DOHH2 (cell line): ENCODE results near the gene APOE.

Source experiments
- H3F3A ChIP-seq: fragments of 200-600 bp; sonication (generic), shearing (Covaris generic); 2 replicates; pipeline ENCODE4 v1.6.0; 2016; ENCODE audit warnings: antibody characterized with exemption, mild to moderate bottlenecking; ENCODE audit not compliant: control insufficient read depth, insufficient read depth
- H3K27ac ChIP-seq: fragments of 200-600 bp; sonication (generic); 2 replicates; pipeline ENCODE4 v1.5.1; 2014; ENCODE audit warnings: low read depth, mild to moderate bottlenecking, low read length, moderate library complexity
- H3K27me3 ChIP-seq: fragments of 200-600 bp; sonication (generic); 2 replicates; pipeline ENCODE4 v1.6.1; 2014; ENCODE audit warnings: mild to moderate bottlenecking, low read length, mixed read lengths; ENCODE audit not compliant: control insufficient read depth
- H3K36me3 ChIP-seq: fragments of 200-600 bp; sonication (generic); 2 replicates; pipeline ENCODE4 v1.6.1; 2014; ENCODE audit warnings: mild to moderate bottlenecking, low read length, moderate library complexity, mixed read lengths; ENCODE audit not compliant: control insufficient read depth
- H3K4me1 ChIP-seq: fragments of 200-600 bp; sonication (generic); 2 replicates; pipeline ENCODE4 v1.6.1; 2014; ENCODE audit warnings: mild to moderate bottlenecking, low read length, mixed read lengths; ENCODE audit not compliant: control insufficient read depth
- H3K4me2 ChIP-seq: fragments of 200-600 bp; sonication (generic); 2 replicates; pipeline ENCODE4 v1.6.0; 2014; ENCODE audit warnings: mild to moderate bottlenecking, low read length, moderate library complexity
- H3K4me3 ChIP-seq: fragments of 200-600 bp; sonication (generic); 2 replicates; pipeline ENCODE4 v1.5.1; 2014; ENCODE audit warnings: mild to moderate bottlenecking, low read length, mixed read lengths
- H3K79me2 ChIP-seq: fragments of 200-600 bp; sonication (generic); 2 replicates; pipeline ENCODE4 v1.6.1; 2014; ENCODE audit warnings: mild to moderate bottlenecking, low read length, mixed read lengths; ENCODE audit not compliant: control insufficient read depth
- H3K9me2 ChIP-seq: fragments of 200-600 bp; sonication (generic); replicated peaks from 2 replicates; pipeline ENCODE4 v1.6.1; 2014; ENCODE audit warnings: mild to moderate bottlenecking, low read length, mixed read lengths; ENCODE audit not compliant: control insufficient read depth
- H3K9me3 ChIP-seq: fragments of 200-600 bp; sonication (generic); 2 replicates; pipeline ENCODE4 v1.6.1; 2014; ENCODE audit warnings: antibody characterized with exemption, low read length, mixed read lengths; ENCODE audit not compliant: control insufficient read depth, insufficient read depth
- H4K20me1 ChIP-seq: fragments of 200-600 bp; sonication (generic); 2 replicates; pipeline ENCODE4 v1.6.0; 2014; ENCODE audit warnings: low read depth, mild to moderate bottlenecking, antibody characterized with exemption, low read length, moderate library complexity; ENCODE audit not compliant: control insufficient read depth, insufficient read depth
- EZH2phosphoT487 ChIP-seq: fragments of 200-600 bp; sonication (generic); IDR thresholded peaks from 2 replicates; pipeline ENCODE4 v1.6.1; 2017; ENCODE audit warnings: borderline replicate concordance, mild to moderate bottlenecking, antibody characterized with exemption, low read length, moderate library complexity, mixed read lengths
- TF ChIP-seq, protein P1 (sequence below): fragments of 200-600 bp; sonication (generic); IDR thresholded peaks from one replicate; pipeline ENCODE4 v1.5.1; 2014; ENCODE audit warnings: antibody characterized with exemption, mild to moderate bottlenecking, low read depth, low read length; ENCODE audit not compliant: poor library complexity, severe bottlenecking

The APOE gene

DNA sequence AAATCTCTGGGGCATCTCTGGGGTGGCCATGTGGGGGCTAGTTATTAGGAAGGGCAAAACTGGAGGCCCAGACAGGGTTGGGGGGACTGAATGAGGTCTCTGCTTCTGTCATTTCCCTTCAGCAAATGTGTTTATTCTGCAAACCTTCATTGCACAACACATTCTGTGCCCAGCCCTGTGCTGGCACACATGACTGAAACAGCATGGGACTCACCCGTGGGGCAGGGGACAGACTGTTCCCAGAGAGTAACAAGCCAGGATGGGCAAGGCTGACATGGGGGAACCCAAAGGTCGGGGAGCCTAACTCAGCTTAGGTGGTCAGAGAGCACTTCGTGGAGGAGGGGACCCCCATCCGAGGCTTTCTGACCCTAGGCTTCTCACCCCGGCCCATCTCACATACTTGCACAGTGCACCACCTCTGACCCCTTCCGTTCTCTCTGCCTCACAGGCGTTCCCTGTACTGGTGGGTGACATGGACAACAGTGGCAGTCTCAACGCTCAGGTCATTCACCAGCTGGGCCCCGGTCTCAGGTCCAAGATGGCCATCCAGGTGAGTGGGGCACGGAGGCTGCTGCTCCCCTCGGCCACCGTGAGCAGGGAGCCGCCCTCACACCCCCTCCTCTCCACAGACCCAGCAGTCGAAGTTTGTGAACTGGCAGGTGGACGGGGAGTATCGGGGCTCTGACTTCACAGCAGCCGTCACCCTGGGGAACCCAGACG, 12.1 kb upstream of the APOE start:
- peaks cover 6% of the 10 kb centered on the region for H3F3A ChIP-seq
- peaks cover 14% of the 10 kb centered on the region for H4K20me1 ChIP-seq
- no peaks in the 10 kb centered on the region for H3K9me3 ChIP-seq
- peaks cover 67% of the 10 kb centered on the region for H3K36me3 ChIP-seq
- H3K79me2 ChIP-seq: peaks cover 58% of the 10 kb centered on the region
- TF ChIP-seq, protein P1, sequence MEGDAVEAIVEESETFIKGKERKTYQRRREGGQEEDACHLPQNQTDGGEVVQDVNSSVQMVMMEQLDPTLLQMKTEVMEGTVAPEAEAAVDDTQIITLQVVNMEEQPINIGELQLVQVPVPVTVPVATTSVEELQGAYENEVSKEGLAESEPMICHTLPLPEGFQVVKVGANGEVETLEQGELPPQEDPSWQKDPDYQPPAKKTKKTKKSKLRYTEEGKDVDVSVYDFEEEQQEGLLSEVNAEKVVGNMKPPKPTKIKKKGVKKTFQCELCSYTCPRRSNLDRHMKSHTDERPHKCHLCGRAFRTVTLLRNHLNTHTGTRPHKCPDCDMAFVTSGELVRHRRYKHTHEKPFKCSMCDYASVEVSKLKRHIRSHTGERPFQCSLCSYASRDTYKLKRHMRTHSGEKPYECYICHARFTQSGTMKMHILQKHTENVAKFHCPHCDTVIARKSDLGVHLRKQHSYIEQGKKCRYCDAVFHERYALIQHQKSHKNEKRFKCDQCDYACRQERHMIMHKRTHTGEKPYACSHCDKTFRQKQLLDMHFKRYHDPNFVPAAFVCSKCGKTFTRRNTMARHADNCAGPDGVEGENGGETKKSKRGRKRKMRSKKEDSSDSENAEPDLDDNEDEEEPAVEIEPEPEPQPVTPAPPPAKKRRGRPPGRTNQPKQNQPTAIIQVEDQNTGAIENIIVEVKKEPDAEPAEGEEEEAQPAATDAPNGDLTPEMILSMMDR: no peak
- TF ChIP-seq EZH2phosphoT487: no peak
- H3K9me2 ChIP-seq: no peaks in the 10 kb centered on the region
- H3K4me3 ChIP-seq: no peak overlapping the region
- H3K27me3 ChIP-seq: no peaks in the 10 kb centered on the region
- peak overlapping the region; percentile 75; the same call in 1 of the 2 replicates for H3K4me2 ChIP-seq
- H3K4me1 ChIP-seq: peaks cover 19% of the 10 kb centered on the region
- no peak overlapping the region for H3K27ac ChIP-seq

- peaks cover 67% of the 10 kb centered on the region for H3K36me3 ChIP-seq
- H3K79me2 ChIP-seq: peaks cover 58% of the 10 kb centered on the region
- no peaks in the 10 kb centered on the region for H3K9me2 ChIP-seq
- no peak overlapping the region for H3K4me2 ChIP-seq
- TF ChIP-seq EZH2phosphoT487: no peak
- TF ChIP-seq, protein P1: no peak
- no peaks in the 10 kb centered on the region for H3K9me3 ChIP-seq
- H3K4me1 ChIP-seq: peaks cover 19% of the 10 kb centered on the region
- peaks cover 6% of the 10 kb centered on the region for H3F3A ChIP-seq
- no peak overlapping the region for H3K27ac ChIP-seq
- no peak overlapping the region for H3K4me3 ChIP-seq
- no peaks in the 10 kb centered on the region for H3K27me3 ChIP-seq
- H4K20me1 ChIP-seq: peaks cover 14% of the 10 kb centered on the region
These were observed 11.6 kb upstream of the APOE start for GRCh38 chr19:44894052-44894400.

- no peak overlapping the region for H3K4me2 ChIP-seq
- H3K79me2 ChIP-seq: peaks cover 53% of the 10 kb centered on the region
- no peaks in the 10 kb centered on the region for H3K9me3 ChIP-seq
- peaks cover 14% of the 10 kb centered on the region for H3K4me1 ChIP-seq
- H3K27ac ChIP-seq: no peak overlapping the region
- peaks cover 14% of the 10 kb centered on the region for H4K20me1 ChIP-seq
- TF ChIP-seq, protein P1: no peak
- no peak for TF ChIP-seq EZH2phosphoT487
- no peaks in the 10 kb centered on the region for H3K27me3 ChIP-seq
- H3K4me3 ChIP-seq: no peak overlapping the region
- H3K9me2 ChIP-seq: no peaks in the 10 kb centered on the region
- peaks cover 2% of the 10 kb centered on the region for H3F3A ChIP-seq
- peaks cover 75% of the 10 kb centered on the region for H3K36me3 ChIP-seq
These were observed 10.7 kb upstream of the APOE start for GRCh38 chr19:44894946-44895345.
